ENCODE data around the gene CDC42. TPM values are rescaled to one million over a fixed set of nuclear protein-coding genes. Genes with fewer than 3 reads are reported as not detected.

The CDC42 gene
- polyA plus RNA-seq, 1 experiment, result 148 TPM

DNA sequence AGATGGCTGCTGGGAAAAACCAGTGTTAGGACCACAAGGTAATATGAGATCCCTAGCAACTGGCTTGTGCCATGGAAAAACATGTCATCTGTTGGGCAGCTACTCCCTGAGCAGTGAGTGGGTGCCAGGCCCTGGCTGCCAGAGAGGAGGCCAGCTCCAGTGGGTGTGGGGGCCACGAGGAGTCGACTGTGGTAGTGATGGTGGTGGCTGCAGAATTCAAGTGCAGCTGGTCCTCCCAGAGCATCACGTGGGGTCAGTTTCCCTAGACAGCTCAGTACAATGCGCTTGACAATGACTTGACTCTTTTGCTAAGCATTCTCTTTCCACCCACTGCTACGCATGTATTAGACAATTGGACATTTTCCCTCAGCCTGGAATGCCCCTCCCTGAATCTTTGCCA, 14.5 kb upstream of the CDC42 start:
- CTCF ChIA-PET, result interaction anchor here (0.7 to 1.2 kb wide), 2 partner anchors 13 to 15 kb away, joined by 3 to 4 read pairs; no protein-coding TSS in a partner anchor
- TF ChIP-seq, protein P1, sequence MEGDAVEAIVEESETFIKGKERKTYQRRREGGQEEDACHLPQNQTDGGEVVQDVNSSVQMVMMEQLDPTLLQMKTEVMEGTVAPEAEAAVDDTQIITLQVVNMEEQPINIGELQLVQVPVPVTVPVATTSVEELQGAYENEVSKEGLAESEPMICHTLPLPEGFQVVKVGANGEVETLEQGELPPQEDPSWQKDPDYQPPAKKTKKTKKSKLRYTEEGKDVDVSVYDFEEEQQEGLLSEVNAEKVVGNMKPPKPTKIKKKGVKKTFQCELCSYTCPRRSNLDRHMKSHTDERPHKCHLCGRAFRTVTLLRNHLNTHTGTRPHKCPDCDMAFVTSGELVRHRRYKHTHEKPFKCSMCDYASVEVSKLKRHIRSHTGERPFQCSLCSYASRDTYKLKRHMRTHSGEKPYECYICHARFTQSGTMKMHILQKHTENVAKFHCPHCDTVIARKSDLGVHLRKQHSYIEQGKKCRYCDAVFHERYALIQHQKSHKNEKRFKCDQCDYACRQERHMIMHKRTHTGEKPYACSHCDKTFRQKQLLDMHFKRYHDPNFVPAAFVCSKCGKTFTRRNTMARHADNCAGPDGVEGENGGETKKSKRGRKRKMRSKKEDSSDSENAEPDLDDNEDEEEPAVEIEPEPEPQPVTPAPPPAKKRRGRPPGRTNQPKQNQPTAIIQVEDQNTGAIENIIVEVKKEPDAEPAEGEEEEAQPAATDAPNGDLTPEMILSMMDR (IDR thresholded peaks at IDR 0.05; ENCODE audit: insufficient read depth, low read depth, low read length), result no peak
- no peak overlapping the region for H3K4me3 ChIP-seq (ENCODE audit: low read depth, low read length)
- POLR2A ChIA-PET, result no interaction called here
- H3K36me3 ChIP-seq (ENCODE audit: control insufficient read depth, insufficient read depth, low read length), result no peaks in the 10 kb centered on the region
- no peak for DNase-seq (ENCODE audit: low read depth)
- H3K27me3 ChIP-seq (ENCODE audit: control insufficient read depth, insufficient read depth, low read length), result no peaks in the 10 kb centered on the region

DNA sequence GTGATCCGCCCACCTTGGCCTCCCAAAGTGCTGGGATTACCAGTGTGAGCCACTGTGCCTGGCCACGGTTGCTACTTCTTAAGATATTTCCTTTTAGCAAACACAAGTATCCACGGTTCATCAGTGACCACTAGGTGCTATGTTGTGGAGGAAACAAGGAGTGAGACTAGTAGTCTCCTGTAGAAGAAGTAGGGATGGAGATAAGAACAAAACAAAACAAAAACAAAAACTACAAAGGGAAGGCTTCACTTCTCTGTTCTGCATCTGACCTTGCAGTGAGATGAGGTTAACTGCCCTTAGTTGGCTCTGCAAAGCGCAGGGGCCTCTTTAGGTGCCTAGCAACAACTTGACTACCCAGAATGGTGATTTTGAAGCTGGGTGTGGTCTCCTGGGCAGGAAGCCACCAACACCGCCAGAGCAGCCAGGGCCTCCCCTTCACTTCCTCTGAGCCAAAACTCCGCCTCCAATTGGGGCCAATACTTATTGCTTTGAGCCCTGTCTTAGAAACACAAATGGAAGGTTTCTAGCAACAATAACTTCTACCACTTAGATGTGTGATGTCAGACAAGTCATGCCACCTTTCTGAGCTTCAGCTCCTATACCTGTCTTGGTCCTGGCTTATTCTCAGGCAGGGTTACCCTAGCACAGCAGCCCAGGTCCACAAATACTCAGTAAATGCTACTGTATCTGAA, 12.8 kb upstream of the CDC42 start:
- no peaks in the 10 kb centered on the region for H3K27me3 ChIP-seq (ENCODE audit: control insufficient read depth, insufficient read depth, low read length)

DNA sequence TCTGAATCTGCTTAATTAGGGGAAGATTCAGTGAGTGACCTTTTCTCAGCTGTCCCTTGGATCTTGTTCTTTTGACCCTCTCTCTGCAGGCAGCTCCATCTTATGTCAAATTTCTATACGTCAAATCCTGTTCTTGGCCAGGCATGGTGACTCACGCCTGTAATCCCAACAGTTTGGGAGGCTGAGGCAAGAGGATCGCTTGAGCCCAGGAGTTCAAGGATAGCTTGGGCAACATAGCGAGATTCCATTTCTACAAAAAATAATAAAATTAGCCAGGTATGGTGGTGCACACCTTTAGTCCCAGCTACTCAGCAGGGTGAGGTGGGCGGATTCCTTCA, 12.3 kb upstream of the CDC42 start:
- TF ChIP-seq, protein P1 (IDR thresholded peaks at IDR 0.05; ENCODE audit: insufficient read depth, low read depth, low read length), result no peak
- POLR2A ChIA-PET, result no interaction called here
- CTCF ChIA-PET, result interaction anchor here (0.9 to 1.7 kb wide), 3 partner anchors 9 to 32 kb away, joined by 3 to 6 read pairs (median 4); partner anchors contain the start of gene CDC42
- Histone ChIP-seq H3K4me3 (ENCODE audit: low read depth, low read length) (no peak overlapping the region), H3K36me3 (ENCODE audit: control insufficient read depth, insufficient read depth, low read length) (no peaks in the 10 kb centered on the region), H3K27me3 (ENCODE audit: control insufficient read depth, insufficient read depth, low read length) (no peaks in the 10 kb centered on the region)
- no peak for DNase-seq (ENCODE audit: low read depth)

More for the DNA sequence above, 12.8 kb upstream of the CDC42 start:
- DNase-seq (ENCODE audit: low read depth), result no peak
- ChIA-PET POLR2A (interaction anchor here (0.5 kb wide), 1 partner anchor 12 kb away, joined by 4 read pairs; no protein-coding TSS in a partner anchor), CTCF (interaction anchor here (0.9 to 1.7 kb wide), 3 partner anchors 9 to 33 kb away, joined by 3 to 6 read pairs (median 4); partner anchors contain the start of gene CDC42)
- H3K36me3 ChIP-seq (ENCODE audit: control insufficient read depth, insufficient read depth, low read length), result no peaks in the 10 kb centered on the region
- H3K4me3 ChIP-seq (ENCODE audit: low read depth, low read length), result no peak overlapping the region
- TF ChIP-seq, protein P1 (IDR thresholded peaks at IDR 0.05; ENCODE audit: insufficient read depth, low read depth, low read length), result 0 out of 2 replicates have a peak, but pooled peaks have one; percentile 5

DNA sequence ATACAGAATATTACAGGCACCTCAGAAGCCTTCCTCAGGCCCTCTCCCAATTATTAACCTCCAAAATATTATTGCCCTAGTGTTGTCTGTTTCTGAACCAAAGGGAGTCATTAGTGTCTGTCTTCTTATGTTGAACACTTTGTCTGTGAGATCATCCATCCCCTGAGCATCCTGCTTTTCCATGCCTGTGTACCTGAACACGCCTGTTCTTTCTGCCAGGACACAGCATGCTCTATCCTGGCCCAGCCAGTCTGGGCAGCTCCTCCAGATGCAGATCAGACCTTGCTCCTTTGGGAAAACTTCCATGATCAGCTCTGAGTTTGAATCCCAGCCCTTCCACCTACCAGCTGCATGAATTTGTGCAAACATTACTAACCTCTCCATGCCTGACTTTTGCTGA, 11.0 kb upstream of the CDC42 start:
- CTCF ChIA-PET, result interaction anchor here (1.1 kb wide), 1 partner anchor 16 kb away, joined by 4 read pairs; no protein-coding TSS in a partner anchor
- Histone ChIP-seq H3K27me3 (ENCODE audit: control insufficient read depth, insufficient read depth, low read length) (no peaks in the 10 kb centered on the region), H3K36me3 (ENCODE audit: control insufficient read depth, insufficient read depth, low read length) (no peaks in the 10 kb centered on the region), H3K4me3 (ENCODE audit: low read depth, low read length) (no peak overlapping the region)
- POLR2A ChIA-PET, result no interaction called here
- DNase-seq (ENCODE audit: low read depth), result no peak
- TF ChIP-seq, protein P1 (IDR thresholded peaks at IDR 0.05; ENCODE audit: insufficient read depth, low read depth, low read length), result no peak

DNA sequence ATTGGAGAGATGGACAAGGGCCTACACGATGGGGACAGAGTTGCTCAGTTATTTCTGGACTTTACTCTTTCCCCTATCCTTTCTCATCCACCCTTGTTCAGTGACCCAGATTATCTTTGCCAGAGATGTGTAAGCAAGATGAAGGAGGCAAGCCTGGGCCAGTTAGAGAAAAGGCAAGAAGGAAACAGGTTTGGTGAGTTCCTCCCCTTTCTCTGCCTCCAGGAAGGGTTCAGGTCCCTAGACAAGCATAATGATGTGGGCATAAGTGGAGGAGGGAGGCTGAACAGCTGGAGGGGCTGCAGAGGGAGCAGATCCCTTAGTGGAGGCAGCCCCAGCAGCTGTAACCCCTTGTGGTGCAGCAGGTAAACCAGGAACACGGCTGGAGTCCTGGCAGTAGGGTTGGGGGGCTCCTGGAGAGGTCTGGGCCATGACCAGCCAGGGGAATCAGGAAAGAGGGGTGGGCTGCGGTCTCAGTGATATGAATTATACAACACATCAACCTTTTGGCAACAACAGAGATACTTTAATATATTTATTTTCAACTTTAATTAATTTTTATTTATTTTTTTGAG, 9.2 kb upstream of the CDC42 start:
- ChIA-PET CTCF (no interaction called here), POLR2A (no interaction called here)
- no peaks in the 10 kb centered on the region for H3K36me3 ChIP-seq (ENCODE audit: control insufficient read depth, insufficient read depth, low read length)
- TF ChIP-seq, protein P1 (IDR thresholded peaks at IDR 0.05; ENCODE audit: insufficient read depth, low read depth, low read length), result no peak
- no peak for DNase-seq (ENCODE audit: low read depth)
- no peak overlapping the region for H3K4me3 ChIP-seq (ENCODE audit: low read depth, low read length)
- no peaks in the 10 kb centered on the region for H3K27me3 ChIP-seq (ENCODE audit: control insufficient read depth, insufficient read depth, low read length)

All from BJ (cell line).